VCaP (cell line): ENCODE measurements around the gene DGKQ.

Experiments
- H3K27ac ChIP-seq: fragments of 450-650 bp; 2 replicates; pipeline ENCODE4 v1.5.1; 2017
- CTCF ChIP-seq: fragments of 450-650 bp; conservative IDR thresholded peaks from 2 replicates; pipeline ENCODE4 v1.5.1; 2017; ENCODE audit warnings: mild to moderate bottlenecking, moderate library complexity

The DGKQ gene

GRCh38 chr4:958314-958665, 15.1 kb downstream of the DGKQ start:
- no peak overlapping the region for H3K27ac ChIP-seq
- TF ChIP-seq CTCF: no peak

- no peak for TF ChIP-seq CTCF
- no peak overlapping the region for H3K27ac ChIP-seq
Observed at GRCh38 chr4:957581-958313, 15.6 kb downstream of the DGKQ start.

- TF ChIP-seq CTCF: no peak
- H3K27ac ChIP-seq: no peak overlapping the region
Observed at GRCh38 chr4:957231-957580, 16.2 kb downstream of the DGKQ start.

GRCh38 chr4:956531-957230, 16.7 kb downstream of the DGKQ start:
- no peak overlapping the region for H3K27ac ChIP-seq
- TF ChIP-seq CTCF: no peak

- no peak overlapping the region for H3K27ac ChIP-seq
- TF ChIP-seq CTCF: no peak
Observed at GRCh38 chr4:955931-956381, 17.4 kb downstream of the DGKQ start.

GRCh38 chr4:955161-955921, 18.0 kb downstream of the DGKQ start:
- TF ChIP-seq CTCF: no peak
- H3K27ac ChIP-seq: no peak overlapping the region
